Immature natural killer cell (primary cell): Measurements from ENCODE around the gene VTA1. TPM values are rescaled to one million over a fixed set of nuclear protein-coding genes. Genes with fewer than 3 reads are reported as not detected.
"Not testable (repeated sequence)": the region's sequence is repeated elsewhere in the genome, so short reads cannot be mapped to it uniquely, and the experiment has no call there.

Experiments used
- DNase-seq, 3 donors: peaks; one replicate each; pipeline ENCODE4 v3.0.0; 2022; ENCODE audit warnings: mixed read lengths in 1 of 3
- H3K27ac Mint-ChIP-seq, 6 donors: one replicate each; pipeline ENCODE4 v1.8.0; 2020; ENCODE audit warnings: mixed read lengths in 6 of 6, mild to moderate bottlenecking in 5 of 6, inconsistent platforms in 4 of 6, moderate library complexity in 3 of 6
- H3K27me3 Mint-ChIP-seq, 3 donors: one replicate each; pipeline ENCODE4 v1.8.0; 2020 to 2021; ENCODE audit warnings: low read depth in 3 of 3, mild to moderate bottlenecking in 3 of 3, mixed read lengths in 3 of 3, moderate library complexity in 3 of 3, inconsistent platforms in 1 of 3
- H3K36me3 Mint-ChIP-seq, 3 donors: one replicate each; pipeline ENCODE4 v1.8.0; 2020; ENCODE audit warnings: mixed read lengths in 3 of 3, inconsistent platforms in 2 of 3, mild to moderate bottlenecking in 2 of 3
- H3K4me1 Mint-ChIP-seq, 2 donors: one replicate each; pipeline ENCODE4 v1.8.0; 2020; ENCODE audit warnings: inconsistent platforms in 2 of 2, mild to moderate bottlenecking in 2 of 2, mixed read lengths in 2 of 2, moderate library complexity in 1 of 2
- H3K4me3 Mint-ChIP-seq, 5 donors: one replicate each; pipeline ENCODE4 v1.8.0; 2020; ENCODE audit warnings: mild to moderate bottlenecking in 5 of 5, mixed read lengths in 5 of 5, inconsistent platforms in 3 of 5, moderate library complexity in 3 of 5
- H3K9me3 Mint-ChIP-seq, 6 donors: one replicate each; pipeline ENCODE4 v1.8.0; 2020; ENCODE audit warnings: mild to moderate bottlenecking in 6 of 6, mixed read lengths in 6 of 6, inconsistent platforms in 4 of 6, moderate library complexity in 3 of 6
- polyA plus RNA-seq, 3 donors: library from polyadenylated mRNA; unstranded; fragments of 300-500 nt; fragmentation: Illumina TruSeq; gene quantifications; one replicate each; pipeline ENCODE4 v1.2.3, GENCODE V29; 2021

The VTA1 gene
- polyA plus RNA-seq, 3 donors from 2014 or later = 38.9 to 83.1 (median 81.2) TPM

- no peaks in the 10 kb centered on the region for H3K9me3 Mint-ChIP-seq
- no peak overlapping the region for H3K4me3 Mint-ChIP-seq
- peaks cover 0 to 1% (median 0%) of the 10 kb centered on the region in 3 donors for H3K27me3 Mint-ChIP-seq
- peaks cover 37 to 48% (median 43%) of the 10 kb centered on the region in 3 donors for H3K36me3 Mint-ChIP-seq
- DNase-seq = no peak
- no peaks in the 10 kb centered on the region for H3K4me1 Mint-ChIP-seq
- H3K27ac Mint-ChIP-seq = no peak overlapping the region
Observed at GRCh38 chr6:142213402-142213801, 66.3 kb downstream of the VTA1 start.

GRCh38 chr6:142218446-142218845, 71.4 kb downstream of the VTA1 start:
- no peak overlapping the region for H3K4me3 Mint-ChIP-seq
- no peaks in the 10 kb centered on the region for H3K4me1 Mint-ChIP-seq
- H3K27me3 Mint-ChIP-seq = no peaks in the 10 kb centered on the region
- peaks cover 11 to 22% (median 13%) of the 10 kb centered on the region in 3 donors for H3K36me3 Mint-ChIP-seq
- DNase-seq = no peak
- H3K9me3 Mint-ChIP-seq = no peaks in the 10 kb centered on the region
- no peak overlapping the region for H3K27ac Mint-ChIP-seq

GRCh38 chr6:142222022-142222421, 75.0 kb downstream of the VTA1 start:
- H3K4me1 Mint-ChIP-seq = no peaks in the 10 kb centered on the region
- DNase-seq = no peak
- no peak overlapping the region for H3K4me3 Mint-ChIP-seq
- peaks cover 0 to 11% (median 4%) of the 10 kb centered on the region in 3 donors for H3K36me3 Mint-ChIP-seq
- no peaks in the 10 kb centered on the region for H3K9me3 Mint-ChIP-seq
- H3K27me3 Mint-ChIP-seq = peaks cover 0 to 2% (median 0%) of the 10 kb centered on the region in 3 donors
- H3K27ac Mint-ChIP-seq = no peak overlapping the region

DNA sequence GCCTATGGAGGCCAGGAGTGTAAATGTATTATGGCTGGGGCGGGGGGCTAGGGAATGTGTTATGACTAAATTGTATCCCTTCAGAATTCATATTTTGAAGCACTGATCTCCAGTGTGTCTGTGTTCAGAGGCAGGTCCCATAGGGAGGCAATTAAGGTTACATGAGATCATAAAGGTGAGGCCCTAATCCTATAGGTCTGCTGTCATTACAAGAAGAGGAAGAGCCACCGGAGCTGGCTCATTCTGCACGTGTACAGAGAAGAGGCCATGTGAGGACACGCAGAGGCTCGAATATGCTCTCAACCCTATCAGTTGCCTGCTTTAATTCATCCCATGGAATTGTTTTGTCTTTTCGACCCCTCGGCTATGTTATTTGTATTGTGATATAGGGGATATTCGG, 76.9 kb downstream of the VTA1 start:
- no peak overlapping the region for H3K4me3 Mint-ChIP-seq
- no peaks in the 10 kb centered on the region for H3K4me1 Mint-ChIP-seq
- no peak overlapping the region for H3K27ac Mint-ChIP-seq
- DNase-seq = no peak
- H3K36me3 Mint-ChIP-seq = peaks cover 4 to 11% (median 4%) of the 10 kb centered on the region in 3 donors
- H3K27me3 Mint-ChIP-seq = peaks cover 0 to 3% (median 2%) of the 10 kb centered on the region in 3 donors
- no peaks in the 10 kb centered on the region for H3K9me3 Mint-ChIP-seq

GRCh38 chr6:142225115-142225514, 78.1 kb downstream of the VTA1 start:
- Mint-ChIP-seq H3K27ac (no peak overlapping the region), H3K9me3 (peaks cover 0 to 11% (median 4%) of the 10 kb centered on the region in 6 donors), H3K4me1 (no peaks in the 10 kb centered on the region), H3K27me3 (peaks cover 1 to 3% (median 2%) of the 10 kb centered on the region in 3 donors), H3K36me3 (peaks cover 0 to 5% (median 4%) of the 10 kb centered on the region in 3 donors), H3K4me3 (no peak overlapping the region)
- DNase-seq = no peak

- H3K9me3 Mint-ChIP-seq = peaks cover 0 to 13% (median 4%) of the 10 kb centered on the region in 6 donors
- no peak overlapping the region for H3K4me3 Mint-ChIP-seq
- no peak overlapping the region for H3K27ac Mint-ChIP-seq
- no peaks in the 10 kb centered on the region for H3K4me1 Mint-ChIP-seq
- no peak for DNase-seq
- peaks cover 2 to 3% (median 3%) of the 10 kb centered on the region in 3 donors for H3K27me3 Mint-ChIP-seq
- H3K36me3 Mint-ChIP-seq = peaks cover 0 to 5% (median 4%) of the 10 kb centered on the region in 3 donors
Observed at GRCh38 chr6:142225552-142225951, 78.5 kb downstream of the VTA1 start.

- H3K27me3 Mint-ChIP-seq = peaks cover 3 to 6% (median 3%) of the 10 kb centered on the region in 3 donors
- H3K4me1 Mint-ChIP-seq = no peaks in the 10 kb centered on the region
- DNase-seq = no peak
- no peak overlapping the region for H3K27ac Mint-ChIP-seq
- H3K9me3 Mint-ChIP-seq = peaks cover 0 to 13% (median 4%) of the 10 kb centered on the region in 6 donors
- peaks cover 0 to 4% (median 0%) of the 10 kb centered on the region in 3 donors for H3K36me3 Mint-ChIP-seq
- no peak overlapping the region for H3K4me3 Mint-ChIP-seq
Observed at GRCh38 chr6:142226731-142227130, 79.7 kb downstream of the VTA1 start.

GRCh38 chr6:142229518-142230270, 82.6 kb downstream of the VTA1 start:
- not testable (repeated sequence) for H3K27ac Mint-ChIP-seq, H3K4me3 Mint-ChIP-seq, H3K36me3 Mint-ChIP-seq, DNase-seq, H3K4me1 Mint-ChIP-seq, H3K27me3 Mint-ChIP-seq
- peaks cover 0 to 13% (median 4%) of the 10 kb centered on the region in 6 donors for H3K9me3 Mint-ChIP-seq

- Mint-ChIP-seq H3K4me3 (peak overlapping the region in 2 of 5 donors; percentile 16 to 60), H3K9me3 (peaks cover 0 to 13% (median 4%) of the 10 kb centered on the region in 6 donors)
- not testable (repeated sequence) for H3K4me1 Mint-ChIP-seq, H3K36me3 Mint-ChIP-seq, H3K27ac Mint-ChIP-seq, H3K27me3 Mint-ChIP-seq
- DNase-seq = peak; percentile 5 to 19 (median 8)
Observed at GRCh38 chr6:142232206-142233044, 85.4 kb downstream of the VTA1 start.

GRCh38 chr6:142233945-142234682, 87.1 kb downstream of the VTA1 start:
- H3K4me3 Mint-ChIP-seq = no peak overlapping the region

DNA sequence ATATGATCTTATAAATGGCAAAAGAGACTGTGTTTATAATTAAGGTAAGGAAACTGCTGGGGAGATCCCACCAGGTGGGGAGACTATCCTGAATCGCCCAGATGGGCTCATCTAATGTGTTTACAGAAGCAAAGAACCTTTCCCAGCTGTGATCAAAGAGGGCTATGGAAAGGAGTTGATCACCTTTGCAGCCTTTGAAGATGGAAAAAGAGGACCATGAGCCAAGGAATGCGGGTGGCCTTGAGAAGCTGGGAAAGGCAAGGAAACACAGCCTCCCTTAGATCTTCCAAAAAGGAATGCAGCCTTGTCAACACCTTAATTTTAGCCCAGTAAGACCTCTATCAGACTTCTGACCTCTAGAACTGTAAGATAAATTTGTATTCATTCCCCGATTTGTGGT, 88.2 kb downstream of the VTA1 start:
- H3K36me3 Mint-ChIP-seq = no peaks in the 10 kb centered on the region
- H3K4me3 Mint-ChIP-seq = no peak overlapping the region
- H3K27ac Mint-ChIP-seq = no peak overlapping the region

More at GRCh38 chr6:142233945-142234682, 87.1 kb downstream of the VTA1 start:
- Mint-ChIP-seq H3K36me3 (no peaks in the 10 kb centered on the region), H3K9me3 (peaks cover 0 to 13% (median 4%) of the 10 kb centered on the region in 6 donors), H3K27me3 (peaks cover 3 to 4% (median 4%) of the 10 kb centered on the region in 3 donors), H3K4me1 (peaks cover 5 to 7% of the 10 kb centered on the region in 2 donors), H3K27ac (no peak overlapping the region)
- no peak for DNase-seq

DNA sequence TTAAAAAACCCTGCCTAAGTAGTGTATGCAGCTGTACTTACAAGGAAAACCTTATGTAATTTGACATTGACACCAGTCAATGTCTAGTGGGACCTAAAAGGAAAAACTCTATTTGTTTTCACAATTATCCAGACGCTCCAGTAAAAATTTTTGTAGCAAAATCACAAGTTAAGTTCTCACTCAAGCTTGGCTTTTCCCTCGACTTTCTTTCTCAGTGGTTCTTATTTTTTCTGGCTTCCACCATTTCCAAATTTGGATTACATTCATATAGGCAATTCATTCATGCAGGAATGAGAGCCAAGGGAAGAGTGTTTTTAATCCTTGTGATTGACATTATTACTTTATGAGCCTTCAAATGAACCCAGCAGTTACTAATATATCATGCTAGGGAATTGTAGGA, 88.7 kb downstream of the VTA1 start:
- peaks cover 5 to 7% of the 10 kb centered on the region in 2 donors for H3K4me1 Mint-ChIP-seq
- H3K27me3 Mint-ChIP-seq = peaks cover 1 to 4% (median 3%) of the 10 kb centered on the region in 3 donors
- no peaks in the 10 kb centered on the region for H3K36me3 Mint-ChIP-seq
- no peak overlapping the region for H3K4me3 Mint-ChIP-seq
- no peak overlapping the region for H3K27ac Mint-ChIP-seq
- no peak for DNase-seq
- H3K9me3 Mint-ChIP-seq = no peaks in the 10 kb centered on the region

More for the DNA sequence above, 88.2 kb downstream of the VTA1 start:
- peaks cover 5 to 7% of the 10 kb centered on the region in 2 donors for H3K4me1 Mint-ChIP-seq
- H3K27me3 Mint-ChIP-seq = peaks cover 1 to 4% (median 3%) of the 10 kb centered on the region in 3 donors
- DNase-seq = no peak
- H3K9me3 Mint-ChIP-seq = peaks cover 0 to 1% (median 0%) of the 10 kb centered on the region in 6 donors

DNA sequence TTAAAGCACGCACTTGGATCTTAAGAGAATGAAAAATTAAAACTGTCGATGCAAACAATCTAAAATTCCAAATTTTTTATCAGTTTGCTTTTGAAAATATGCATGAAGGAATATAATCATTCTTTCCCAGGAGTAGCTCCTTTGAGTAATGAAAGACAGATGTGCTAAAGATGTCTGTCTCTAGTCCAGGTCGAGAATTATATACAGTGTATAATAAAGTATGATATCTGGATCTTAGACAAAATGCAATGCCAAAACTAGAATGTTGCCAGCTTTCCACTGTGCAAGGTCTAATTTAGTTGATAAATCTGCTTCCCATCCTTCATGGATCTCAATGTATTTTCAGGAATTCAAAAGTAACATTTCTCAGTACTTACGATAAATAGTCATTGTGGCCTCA, 89.6 kb downstream of the VTA1 start:
- DNase-seq = no peak
- Mint-ChIP-seq H3K36me3 (no peaks in the 10 kb centered on the region), H3K9me3 (no peaks in the 10 kb centered on the region), H3K27me3 (peaks cover 0 to 2% (median 1%) of the 10 kb centered on the region in 3 donors), H3K27ac (no peak overlapping the region), H3K4me3 (no peak overlapping the region), H3K4me1 (peaks cover 5 to 7% of the 10 kb centered on the region in 2 donors)
